NCI-H146 (cell line): Measurements from ENCODE around the gene KRT84.
"Not testable (repeated sequence)": the region's sequence is repeated elsewhere in the genome, so short reads cannot be mapped to it uniquely, and the experiment has no call there.

Experiments used
- DNase-seq: peaks from one replicate; lab custom pipeline; 2025; lab: John Stamatoyannopoulos, UW

Gene KRT84

DNA sequence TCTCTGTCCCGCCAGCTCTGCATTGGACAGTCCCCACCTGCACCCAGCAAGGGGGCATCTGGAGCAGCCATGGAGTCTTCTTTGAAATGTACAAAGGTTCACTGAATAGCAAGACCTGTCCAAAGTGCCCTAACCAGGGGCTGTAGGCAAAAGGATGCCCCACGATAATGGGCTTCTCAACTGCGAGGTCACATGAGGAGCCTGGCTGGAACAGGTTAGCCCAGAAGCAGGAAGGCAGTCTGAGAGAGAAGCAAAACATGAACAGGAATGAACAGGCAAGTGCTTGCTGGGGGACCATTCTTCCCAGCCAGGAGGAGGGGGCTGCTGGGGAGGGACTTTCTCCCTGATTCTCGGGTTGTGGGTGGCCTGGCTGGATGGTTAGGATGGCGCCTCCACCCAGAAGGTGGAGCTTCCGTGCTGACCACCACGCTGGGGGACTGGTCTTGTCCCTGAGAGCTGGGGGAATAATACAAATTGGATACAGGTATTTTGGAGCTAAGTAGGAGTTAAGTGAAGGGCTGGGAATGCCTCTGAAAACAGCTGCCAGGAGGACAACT is 25.3 kb downstream of the KRT84 start:
- DNase-seq, result no peak

DNA sequence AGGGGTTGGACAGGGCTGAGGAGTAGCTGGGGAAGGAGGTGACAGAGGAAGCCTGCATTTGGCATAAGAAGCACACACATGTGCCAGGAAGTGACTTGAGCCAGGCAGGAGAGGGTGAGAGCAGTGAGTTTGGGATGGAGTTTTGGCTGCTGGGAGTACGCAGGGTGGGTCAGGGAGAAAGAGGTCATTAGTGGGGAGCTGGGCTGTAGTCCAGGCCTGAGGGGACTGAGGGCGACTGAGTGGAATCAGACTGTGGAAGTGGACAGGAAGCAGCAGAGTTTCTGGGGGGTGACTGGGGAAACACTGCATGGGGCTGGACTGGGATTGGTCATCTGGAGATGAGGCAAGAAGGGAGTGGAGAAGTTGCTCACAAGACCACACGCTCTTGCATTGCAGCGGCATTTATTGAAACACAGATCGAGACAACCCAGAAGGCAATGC is 25.8 kb downstream of the KRT84 start:
- no peak for DNase-seq

GRCh38 chr12:52358575-52359350 is 26.7 kb downstream of the KRT84 start:
- peak; percentile 84 for DNase-seq

DNA sequence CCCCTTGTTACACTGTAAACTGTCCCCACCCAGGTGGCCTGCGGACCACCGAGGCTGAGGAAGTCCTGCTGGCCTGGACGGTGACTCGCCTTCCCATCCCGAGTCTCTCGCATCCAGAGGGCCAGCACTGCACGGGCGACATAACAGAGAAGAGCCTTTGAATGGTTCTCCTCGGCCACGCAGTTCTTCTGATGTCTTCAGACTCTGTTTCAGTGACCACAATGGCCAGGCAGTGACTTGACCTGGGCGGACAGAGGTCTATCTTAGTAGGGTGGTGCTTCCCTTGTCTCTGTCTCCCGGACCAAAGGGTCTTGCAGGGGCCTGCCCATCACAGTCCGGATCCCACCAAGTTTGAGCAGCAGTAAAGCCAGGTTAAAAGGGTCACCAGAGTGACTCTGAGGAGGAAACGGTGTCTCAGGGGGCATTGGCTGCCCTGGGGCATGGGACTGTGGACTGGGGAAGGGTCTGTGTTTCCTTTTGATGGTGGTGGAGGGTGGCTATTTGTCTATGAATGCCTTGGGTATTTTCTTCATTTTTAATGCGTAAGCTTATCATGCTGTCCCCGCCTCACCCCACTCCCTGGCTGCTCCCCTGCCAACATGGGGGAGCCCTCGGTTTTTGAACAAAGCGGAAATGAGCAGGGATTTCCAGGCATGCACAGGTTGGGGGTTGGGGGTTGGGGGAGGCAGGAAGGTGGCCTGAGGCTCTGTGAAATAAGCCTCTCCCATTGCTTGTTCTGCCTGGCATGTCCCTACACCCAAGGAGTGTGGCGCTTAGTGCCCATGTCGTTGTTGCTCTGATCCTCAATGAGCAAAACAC is 28.5 kb downstream of the KRT84 start:
- DNase-seq, result no peak

GRCh38 chr12:52356031-52356761 is 29.3 kb downstream of the KRT84 start:
- no peak for DNase-seq

DNA sequence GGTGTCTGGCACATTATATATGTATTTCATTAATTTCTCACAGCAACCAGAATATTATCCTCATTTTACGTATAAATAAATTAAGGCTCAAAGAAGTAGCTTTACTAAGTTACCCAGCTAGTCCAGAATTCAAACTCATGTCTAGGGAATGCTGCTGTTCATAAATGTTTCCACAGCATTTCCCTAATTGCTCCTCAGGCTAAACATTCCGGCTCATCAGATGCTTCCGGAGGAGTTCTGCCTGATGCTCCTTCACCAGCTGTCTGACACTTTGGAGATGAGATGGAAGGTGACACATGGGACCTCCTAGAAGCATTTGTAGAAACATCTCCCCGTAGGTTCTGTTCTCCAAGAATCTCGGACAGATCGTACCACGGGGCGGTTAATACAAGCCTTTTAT is 30.3 kb downstream of the KRT84 start:
- no peak for DNase-seq

DNA sequence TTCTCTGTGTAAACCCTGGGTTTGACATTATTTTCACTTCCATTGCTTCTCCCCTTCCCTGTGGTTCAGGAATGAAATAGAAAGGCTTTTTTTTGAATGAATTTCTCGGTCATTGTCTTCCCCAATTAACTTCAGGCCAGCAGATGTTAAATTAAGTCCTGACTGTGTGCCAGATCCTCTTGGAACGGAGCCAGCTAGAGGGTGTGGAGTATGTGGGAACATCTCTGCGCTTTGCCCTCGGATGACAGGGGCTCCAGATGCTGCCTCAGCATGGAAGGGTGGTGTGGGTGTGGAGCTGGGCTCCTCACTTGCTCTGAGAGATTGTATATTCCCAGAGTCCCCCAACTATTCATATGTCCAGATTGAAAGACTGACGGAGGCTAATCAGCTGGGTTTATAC is 31.3 kb downstream of the KRT84 start:
- peak; percentile 30 for DNase-seq

- no peak for DNase-seq
Measured at GRCh38 chr12:52353766-52354165, 31.7 kb downstream of the KRT84 start.

GRCh38 chr12:52352951-52353350 is 32.5 kb downstream of the KRT84 start:
- no peak for DNase-seq

GRCh38 chr12:52351196-52352059 is 34.0 kb downstream of the KRT84 start:
- DNase-seq, result no peak

GRCh38 chr12:52350786-52351185 is 34.7 kb downstream of the KRT84 start:
- DNase-seq, result no peak

DNA sequence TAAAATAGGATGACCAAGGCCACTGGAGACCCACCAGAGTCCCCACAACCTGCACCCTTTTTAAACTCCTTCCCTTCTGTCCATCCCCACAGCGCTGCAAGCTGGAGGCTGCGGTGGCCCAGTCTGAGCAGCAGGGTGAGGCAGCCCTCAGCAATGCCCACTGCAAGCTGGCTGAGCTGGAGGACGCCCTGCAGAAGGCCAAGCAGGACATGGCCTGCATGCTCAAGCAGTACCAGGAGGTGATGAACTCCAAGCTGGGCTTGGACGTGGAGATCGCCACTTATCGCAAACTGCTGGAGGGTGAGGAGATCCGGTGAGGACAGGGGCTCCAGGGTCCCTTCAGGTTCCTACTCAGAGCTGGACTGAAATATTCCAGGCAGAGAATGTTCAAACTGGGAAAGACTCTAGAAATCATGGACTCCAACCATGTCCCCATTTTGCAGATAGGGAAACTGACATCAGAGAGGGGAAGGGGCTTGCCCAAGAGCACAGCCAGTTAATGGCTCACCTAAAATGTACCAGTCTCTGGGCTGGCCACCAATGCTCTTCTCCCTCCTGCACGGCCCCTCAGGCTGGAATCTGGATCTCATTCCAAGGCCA is 35.3 kb downstream of the KRT84 start:
- DNase-seq, result no peak

- DNase-seq, result no peak
Measured at GRCh38 chr12:52349196-52349595, 36.3 kb downstream of the KRT84 start.

GRCh38 chr12:52347551-52348510 is 37.6 kb downstream of the KRT84 start:
- DNase-seq, result no peak

- DNase-seq, result no peak
Measured at GRCh38 chr12:52347016-52347415, 38.4 kb downstream of the KRT84 start.

DNA sequence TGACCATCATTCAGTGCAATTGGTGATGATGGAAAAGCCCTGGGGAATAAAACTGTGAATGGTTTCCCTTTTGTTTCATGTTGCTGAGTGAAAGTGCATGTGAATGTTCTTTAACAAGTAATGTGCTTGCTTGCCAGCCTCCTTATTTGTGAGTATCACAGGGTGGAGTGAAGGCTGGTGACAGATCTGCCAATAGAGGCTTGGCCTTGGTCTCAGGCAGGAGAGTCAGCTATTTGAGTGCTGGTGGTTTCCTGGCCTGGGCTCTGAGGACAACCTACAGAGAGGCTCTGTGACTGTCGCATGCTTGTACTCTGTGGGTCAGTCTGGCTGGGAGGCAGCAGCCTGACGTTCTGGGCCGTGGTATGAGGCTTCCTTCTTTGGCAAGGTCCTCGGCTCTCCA is 38.9 kb downstream of the KRT84 start:
- no peak for DNase-seq

- DNase-seq, result not testable (repeated sequence)
Measured at GRCh38 chr12:52345041-52345440, 40.4 kb downstream of the KRT84 start.

DNA sequence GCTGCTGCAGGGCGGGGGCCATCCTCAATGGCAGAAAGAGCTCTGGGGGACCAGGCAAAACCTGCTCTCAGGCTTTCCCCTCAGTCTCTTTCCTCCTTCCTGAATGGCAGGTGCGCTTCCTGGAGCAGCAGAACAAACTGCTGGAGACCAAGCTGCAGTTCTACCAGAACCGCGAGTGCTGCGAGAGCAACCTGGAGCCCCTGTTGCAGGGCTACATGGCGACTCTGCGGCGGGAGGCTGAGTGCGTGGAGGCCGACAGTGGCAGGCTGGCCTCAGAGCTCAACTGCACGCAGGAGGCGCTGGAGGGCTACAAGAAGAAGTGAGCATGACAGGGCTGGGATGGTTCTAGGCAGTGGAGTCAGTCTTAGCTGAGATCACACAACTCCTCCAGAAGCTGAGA is 41.3 kb downstream of the KRT84 start:
- DNase-seq, result no peak

GRCh38 chr12:52343550-52343949 is 41.9 kb downstream of the KRT84 start:
- DNase-seq, result no peak
